EH (cell line): ENCODE data around the gene PEDS1.
"Not testable (repeated sequence)": the region's sequence is repeated elsewhere in the genome, so short reads cannot be mapped to it uniquely, and the experiment has no call there.

Experiments used
- DNase-seq: peaks from one replicate; pipeline ENCODE4 v3.0.0-alpha.2; 2015; ENCODE audit warnings: low read depth

PEDS1 gene

DNA sequence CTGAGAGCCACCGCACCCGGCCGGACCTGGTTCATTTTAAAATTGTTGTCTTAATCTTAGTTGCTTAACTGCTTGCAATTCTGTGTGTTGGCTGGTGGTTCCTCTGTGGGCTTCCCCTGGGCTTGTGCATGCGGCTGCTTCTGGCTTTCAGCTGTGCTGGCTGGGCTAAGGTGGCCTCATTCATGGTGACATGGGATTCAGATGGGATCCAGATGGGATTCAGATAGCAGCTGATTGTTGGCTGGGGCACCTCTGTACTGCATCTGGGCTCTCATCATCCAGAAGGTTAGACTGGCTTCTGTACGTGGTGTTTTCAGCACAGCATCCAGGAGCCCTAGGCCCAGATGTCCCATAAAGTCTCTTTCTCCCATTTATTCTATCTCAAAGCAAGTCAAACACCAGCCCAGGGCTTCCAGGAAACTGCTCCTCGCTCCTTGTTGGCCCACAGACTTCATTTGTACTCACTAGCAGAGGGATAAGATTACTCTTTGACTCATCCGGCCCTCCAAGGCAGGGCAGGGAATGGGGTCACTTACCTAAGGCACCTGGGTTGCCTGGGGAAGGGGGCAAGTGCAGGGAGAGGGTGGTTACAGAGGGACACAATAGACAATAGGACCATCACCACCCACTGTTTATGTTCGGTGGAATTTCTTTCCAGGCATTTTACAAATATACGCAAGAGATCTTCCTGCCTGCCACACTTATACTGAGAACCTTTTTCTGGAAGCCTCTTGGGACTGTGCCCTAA lies 10.2 kb upstream of the PEDS1 start:
- DNase-seq = peak; percentile 37

DNA sequence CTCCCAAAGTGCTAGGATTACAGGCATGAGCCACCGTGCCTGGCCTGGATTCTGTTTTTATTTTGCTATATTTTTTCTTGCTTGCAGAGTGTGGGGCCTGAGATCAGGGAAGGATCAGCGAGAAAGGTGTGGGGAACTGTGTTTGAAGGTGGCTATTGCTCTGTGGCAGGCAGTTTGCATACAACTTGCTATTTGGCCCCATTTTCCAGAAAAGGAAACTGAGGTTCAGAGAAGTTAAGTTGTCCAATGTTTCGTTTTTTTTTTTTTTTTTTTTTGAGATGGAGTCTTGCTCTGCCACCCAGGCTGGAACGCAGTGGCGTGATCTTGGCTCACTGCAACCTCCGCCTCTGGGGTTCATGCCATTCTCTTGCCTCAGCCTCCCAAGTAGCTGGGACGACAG lies 8.0 kb upstream of the PEDS1 start:
- not testable (repeated sequence) for DNase-seq

DNA sequence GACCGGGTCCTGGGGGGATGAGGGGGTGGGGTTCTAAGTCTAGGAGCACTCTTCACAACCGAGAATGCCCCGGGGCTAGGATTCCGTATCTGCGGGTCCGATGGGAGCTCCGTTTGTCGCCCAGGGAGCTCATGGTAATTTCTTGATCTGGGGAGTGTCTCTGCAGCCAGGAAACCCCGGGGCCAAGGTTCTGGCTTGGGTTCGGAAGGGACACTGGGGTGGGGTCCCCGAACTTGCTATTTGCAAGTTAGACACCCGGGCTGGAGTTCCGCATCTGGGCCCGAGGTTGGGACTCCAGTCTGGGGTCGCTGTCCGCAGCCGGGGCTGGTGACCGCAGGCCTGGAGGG lies 397 bp downstream of the PEDS1 start:
- DNase-seq = peak; percentile 20

DNA sequence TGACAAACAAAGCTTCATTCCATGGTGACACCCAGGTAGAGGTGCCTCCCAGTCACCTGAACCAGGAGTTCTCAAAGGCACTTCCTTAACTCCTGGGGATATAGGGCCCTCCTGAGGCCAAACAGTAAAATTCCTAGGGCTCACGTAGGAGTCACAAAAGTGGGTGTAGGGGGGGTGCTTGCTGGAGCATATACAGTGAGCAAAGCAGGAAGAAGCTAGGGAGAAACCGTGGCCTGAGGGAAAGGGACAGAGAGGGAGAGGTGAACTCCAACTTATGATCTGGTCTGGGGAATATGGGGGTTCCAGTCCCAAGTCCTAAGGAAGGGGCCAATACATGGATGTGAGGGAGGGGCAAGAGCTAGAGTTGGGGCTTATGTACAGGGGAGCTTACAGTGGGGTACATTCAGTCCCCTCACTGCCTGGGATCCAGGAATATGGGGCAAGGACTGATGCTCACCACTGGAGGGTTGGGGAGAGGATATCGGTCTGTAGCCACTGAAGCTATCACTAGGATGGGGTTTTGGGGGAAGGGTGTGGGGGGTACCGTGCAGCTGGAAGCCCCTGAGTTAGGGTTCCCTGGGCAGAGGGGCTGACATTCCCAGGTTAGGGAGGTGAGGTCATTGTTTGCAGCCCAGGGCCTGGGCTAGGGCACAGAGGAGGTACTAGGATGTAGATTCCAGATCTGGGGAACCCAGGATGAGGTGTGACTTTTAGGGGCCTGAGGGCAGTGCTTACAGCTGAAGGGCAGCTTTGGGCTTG lies 950 bp downstream of the PEDS1 start:
- DNase-seq = no peak

DNA sequence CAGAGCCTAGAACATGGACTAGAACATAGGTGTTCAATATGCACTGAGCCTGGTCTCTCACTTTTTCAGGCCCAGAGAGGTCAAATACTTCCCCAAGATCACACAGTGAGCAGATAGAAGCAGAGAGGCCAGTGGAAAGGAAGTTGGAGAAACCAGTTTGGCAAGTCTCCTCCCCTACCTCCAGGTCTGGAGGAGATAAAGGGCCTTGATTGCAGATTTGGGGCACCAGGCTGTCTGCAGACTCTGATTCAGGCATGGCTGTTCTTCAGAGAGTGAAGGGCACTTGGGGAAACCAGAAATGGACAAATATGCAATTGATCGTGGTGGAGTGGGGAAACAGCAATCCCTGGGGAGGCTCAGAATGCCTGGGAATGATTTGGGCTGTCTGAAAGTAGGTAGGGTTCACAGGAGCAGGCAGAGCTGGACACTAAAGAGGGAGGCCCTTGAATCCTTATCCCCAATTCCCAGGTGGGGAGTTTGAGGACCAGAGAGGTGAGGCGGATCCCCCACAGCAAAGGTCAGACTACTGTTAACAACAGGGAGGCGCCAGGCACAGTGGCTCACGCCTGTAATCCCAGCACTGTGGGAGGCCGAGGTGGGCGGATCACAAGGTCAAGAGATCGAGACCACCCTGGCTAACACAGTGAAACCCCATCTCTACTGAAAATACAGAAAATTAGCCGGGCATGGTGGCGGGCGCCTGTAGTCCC lies 2.3 kb downstream of the PEDS1 start:
- no peak for DNase-seq

DNA sequence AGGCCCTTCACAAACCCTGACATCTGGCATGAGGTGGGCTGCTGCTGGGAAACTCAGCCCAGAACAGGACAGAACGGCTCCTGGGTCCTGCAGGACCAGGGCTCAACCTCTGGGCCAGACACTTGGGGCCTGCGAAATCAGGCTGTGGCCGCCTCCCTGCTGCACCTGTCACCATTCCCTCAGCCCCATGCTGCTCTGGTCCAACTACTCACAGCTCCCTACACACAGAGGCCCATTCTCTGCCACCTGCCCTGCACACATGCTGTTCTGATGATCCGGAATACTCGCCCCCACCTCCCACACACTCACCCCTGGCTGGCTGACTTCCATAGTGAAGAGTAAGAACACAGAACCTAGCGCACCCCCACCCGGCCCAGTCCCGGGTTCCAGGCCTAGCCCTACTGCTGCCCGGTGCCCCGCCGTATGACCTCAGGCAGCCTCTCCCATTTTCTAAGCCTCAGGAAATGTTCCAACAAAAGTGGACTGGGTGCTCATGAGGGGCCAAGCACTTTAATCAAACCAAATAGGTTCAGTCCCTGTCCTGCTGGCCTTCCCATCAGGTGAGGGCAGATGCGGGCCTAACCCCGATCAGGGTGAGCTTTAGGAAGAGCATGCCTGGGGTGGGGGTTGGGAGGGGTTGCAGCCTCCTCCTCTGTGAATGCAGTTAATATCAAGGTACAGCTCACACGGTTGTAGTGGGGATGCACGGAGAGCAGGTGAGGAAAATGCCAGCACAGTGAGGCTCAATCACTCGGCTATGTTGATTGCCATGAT lies 3.9 kb downstream of the PEDS1 start:
- DNase-seq = no peak

DNA sequence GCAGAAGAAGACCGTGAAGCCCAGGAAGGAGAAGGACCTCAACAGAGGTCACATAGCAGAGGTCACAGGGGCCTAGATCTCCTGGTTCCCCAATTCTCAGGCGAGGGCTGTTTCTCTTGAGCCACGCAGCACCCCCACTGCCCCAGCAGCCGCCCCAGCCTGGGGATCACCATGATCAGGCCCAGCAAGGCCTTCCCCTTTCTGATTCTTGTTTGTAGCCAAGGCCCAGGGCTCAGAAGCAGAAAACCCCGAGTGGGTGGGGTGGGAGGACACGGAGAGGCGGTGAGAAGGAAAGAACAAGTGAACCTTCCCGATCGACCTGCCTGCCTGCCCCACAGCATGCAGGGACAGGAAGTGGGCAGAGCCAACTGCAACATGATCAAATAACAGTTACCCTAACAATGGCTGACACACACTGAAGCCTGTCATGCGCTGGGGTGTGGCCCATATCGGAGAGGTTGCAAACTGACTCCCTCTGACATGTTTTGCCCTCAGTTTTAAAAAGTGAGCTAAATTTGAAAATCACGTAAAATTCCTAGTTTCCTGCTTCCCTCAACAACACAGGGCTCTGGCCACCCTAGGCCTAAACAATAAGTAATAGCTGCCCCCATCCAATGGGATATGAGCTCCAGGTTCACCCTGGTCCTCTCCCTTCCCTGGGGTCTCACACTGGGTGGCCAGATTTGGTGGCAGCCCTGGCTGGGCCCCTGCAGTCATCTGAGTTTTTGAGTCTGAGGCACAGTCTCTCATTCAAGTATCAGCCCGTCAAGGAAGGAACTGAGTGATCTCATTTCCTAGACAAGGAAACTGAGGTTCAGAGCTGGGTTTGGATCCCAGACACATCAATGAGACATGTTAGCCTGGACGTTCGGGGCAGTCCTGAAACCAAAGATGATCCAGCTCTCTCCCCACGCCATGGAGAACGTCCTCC lies 6.5 kb downstream of the PEDS1 start:
- peak; percentile 26 for DNase-seq

DNA sequence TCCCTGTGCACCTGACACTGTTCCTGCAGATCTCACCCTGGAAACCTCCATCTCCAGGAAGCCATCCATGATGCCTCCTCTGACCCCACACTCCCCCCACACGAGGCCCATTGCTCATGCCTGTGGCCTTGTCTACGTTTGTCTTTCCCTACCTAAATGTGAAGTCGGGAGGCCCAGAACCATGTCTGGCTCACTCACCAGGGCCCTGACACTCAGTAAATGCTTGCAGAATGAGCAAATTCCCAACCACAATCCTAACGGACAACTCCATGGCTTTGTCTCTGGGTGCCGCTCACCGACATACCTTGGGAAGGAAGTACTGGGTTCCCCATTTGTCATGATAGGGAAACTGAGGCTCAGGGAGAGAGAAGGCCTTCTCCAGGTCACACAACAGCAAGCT lies 7.3 kb downstream of the PEDS1 start:
- no peak for DNase-seq

DNA sequence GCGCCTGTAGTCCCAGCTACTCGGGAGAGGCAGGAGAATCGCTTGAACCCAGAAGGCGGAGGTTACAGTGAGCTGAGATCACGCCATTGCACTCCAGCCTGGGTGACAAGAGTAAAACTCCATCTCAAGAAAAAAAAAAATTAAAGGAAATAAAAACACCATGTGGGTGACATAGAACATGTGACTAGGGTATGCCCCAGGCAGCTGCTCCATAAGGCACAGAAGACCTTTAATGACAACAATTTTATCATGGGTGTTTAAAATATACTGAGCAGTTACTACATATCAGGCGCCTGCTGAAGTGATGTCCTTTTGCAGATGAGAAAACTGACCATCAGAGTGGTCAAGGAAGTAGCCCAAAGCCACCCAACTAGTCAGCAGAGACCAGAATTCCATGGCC lies 8.0 kb downstream of the PEDS1 start:
- no peak for DNase-seq

DNA sequence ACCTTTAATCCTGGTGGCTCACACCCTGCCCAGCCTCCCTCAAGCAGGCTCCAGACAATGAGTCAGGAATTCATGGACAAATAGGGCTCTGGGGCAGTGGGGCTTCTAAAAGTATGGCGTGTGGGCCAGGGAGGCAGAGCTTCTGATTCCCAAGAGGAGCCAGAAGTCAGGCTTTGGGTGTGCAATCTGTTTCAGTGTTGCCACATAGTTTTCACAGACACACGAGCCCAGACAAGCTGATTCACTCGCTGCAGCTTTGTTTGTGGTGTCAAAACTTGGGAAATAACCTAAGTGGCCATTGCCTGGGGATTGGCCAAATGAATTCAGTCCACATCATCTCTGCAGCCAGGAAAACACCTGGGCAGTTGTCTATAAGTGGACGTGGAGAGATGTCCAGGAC lies 9.2 kb downstream of the PEDS1 start:
- peak; percentile 98 for DNase-seq

DNA sequence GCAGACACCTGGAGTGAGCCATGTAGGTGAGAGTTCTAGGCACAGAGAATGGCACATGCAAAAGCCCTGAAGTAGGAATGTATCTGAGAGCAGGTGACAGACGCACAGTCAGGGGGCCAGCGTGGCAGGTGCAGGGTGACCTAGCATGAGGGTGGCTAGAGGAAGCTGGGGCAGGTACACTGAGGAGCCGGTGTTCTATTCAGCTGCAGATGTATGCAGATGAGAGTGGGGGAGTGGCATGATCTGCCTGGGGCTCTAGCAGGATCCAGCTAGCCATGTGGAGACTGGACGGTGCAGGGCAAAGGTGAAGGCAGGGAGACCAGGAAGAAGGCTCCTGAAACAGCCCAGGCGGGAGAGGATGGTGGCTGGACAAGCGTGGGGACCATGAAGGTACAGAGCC lies 10.7 kb downstream of the PEDS1 start:
- no peak for DNase-seq

DNA sequence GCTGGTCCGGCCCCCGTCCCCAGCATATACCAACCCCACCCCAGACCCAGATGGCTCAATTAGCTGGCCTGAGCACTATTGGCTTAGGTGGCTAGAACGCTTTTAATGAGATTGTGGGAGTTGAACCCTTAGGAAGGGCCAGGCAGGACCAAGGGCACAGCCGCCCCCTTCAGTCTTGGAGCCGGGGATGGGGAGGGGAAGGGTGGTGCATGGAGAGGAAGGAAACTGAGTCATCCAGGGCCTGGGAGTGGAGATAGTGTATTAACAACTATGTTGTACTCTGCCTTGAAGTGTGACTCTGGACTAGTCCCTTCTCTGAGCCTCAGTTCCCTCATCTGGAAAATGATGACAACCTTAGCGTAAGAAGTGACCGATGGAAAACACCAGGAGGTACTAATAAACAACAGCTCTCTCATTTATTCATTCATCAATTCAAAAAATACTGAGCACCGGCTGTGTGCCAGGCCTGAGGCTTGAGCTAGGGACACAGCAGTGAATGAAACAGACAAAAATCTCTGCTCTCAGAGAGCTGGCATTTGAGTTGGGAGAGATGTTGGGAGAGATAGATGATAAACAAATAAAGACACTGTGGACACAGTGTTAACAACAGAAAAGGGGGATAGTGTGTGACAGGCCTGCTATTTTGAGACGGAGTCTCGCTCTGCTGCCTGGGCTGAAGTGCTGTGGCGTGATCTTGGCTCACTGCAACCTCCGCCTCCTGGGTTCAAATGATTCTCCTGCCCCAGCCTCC lies 11.5 kb downstream of the PEDS1 start:
- no peak for DNase-seq

DNA sequence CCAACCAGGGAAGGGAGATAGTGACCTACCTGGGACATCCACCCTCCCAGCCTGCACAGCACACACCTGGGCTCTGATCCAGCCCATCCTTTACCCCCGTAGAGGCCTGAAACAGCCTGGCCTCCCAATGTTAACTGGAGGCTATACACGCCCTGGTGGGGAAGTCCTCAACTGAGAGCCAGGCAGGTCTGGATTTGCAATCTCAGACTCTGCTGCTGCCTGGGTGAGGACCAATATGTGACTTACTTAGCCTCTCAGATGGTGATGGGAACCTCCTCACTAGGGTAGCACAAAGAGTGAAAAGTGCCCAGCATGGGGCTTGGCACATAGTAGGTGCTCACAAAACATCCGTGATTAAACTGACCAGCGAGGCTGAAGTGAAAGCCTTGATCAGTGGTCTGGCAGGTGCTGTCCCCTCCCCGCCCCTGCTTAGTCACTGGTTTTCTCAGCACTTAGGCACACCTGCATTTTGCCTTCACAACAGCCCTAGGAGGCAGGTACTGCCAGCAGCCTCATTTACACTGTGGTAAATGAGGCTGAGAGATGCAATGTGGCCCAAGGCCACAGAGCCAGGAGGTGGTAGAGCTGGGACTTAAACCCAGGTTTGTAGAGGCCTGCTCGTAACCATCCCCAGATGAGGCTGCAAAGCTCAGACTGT lies 12.4 kb downstream of the PEDS1 start:
- no peak for DNase-seq

DNA sequence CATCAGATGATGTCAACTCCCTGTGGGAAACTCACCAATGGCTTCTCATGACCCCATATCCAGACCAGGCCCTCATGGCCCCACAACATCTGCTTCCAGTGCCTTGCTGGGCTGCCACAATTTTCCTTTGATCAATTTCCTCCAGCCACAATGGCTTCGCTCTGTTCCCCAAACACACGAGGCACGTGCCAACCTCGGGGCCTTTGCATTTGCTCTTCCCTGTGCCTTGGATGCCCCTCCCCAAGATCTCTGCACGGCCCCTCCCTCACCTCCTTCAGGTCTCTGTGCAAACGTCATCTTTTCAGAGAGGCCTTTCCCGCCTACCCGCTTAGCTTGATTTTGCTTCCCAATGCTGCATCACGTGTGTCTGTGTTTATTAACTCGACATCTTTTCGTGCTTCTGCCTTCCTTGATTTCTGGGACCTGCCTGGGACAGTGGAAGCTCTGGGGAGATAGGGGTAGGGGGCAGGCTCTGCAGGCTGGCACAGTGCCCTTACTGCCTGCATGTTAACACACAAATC lies 13.1 kb downstream of the PEDS1 start:
- DNase-seq = no peak

DNA sequence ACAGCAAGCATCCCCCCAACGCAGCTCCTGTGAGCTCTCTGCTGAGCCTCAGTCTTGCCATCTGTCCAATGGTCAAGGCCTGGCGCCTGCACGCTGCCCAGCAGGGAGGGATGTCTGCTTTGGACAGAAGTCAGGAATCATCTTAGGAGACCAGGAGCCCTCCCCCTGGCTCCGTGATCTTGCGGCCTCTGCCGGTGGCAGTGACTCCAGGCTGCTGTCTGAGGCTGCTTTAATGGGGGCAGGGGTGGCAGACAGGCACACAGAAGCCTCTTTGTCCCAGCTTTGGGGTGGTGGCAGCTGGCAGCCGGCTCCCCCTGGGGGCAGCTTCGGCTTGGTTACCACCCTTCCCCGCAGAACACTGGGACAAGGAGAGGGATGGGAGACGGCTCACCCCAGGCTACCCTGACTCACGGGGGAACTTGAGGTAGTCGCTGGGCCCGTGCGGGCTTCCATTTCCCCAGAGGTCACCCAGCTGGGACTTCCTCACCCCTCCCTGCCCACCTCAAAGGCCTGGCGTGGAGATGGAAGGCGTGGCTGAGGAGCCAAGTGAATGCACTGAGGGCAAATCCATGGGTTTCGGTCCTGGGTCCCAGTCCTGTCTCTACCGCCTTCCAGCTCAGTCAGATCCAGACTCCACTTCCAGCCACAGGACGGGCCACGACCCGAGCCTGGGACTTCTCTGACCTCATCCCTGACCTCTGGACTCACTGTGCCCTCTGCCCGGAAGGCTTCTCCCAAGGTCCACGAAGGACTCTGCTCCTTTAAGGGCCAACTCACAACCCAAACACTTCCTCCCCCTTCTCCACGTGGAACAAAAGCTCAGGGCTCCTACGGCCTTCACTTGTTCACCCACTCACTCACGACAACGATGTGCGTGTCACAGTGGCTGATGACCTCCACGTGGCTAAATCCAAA lies 14.8 kb downstream of the PEDS1 start:
- no peak for DNase-seq

DNA sequence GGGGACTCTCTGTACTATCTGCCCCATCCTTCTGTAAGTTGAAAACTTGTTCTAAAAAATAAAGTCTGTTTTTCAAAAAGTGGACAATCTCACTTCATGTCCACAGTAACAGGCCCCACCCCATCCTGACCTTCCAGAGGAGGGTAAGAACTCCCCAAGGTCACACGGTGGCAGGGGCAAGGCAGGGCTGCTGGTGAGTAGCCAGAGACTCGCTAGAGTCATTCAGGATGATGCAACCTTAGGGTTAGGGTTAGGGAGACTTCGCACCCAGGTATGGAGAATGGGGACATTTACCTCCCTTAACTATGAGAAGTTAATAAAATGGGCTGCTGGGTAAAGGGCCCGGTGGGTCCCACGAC lies 15.4 kb downstream of the PEDS1 start:
- DNase-seq = no peak

DNA sequence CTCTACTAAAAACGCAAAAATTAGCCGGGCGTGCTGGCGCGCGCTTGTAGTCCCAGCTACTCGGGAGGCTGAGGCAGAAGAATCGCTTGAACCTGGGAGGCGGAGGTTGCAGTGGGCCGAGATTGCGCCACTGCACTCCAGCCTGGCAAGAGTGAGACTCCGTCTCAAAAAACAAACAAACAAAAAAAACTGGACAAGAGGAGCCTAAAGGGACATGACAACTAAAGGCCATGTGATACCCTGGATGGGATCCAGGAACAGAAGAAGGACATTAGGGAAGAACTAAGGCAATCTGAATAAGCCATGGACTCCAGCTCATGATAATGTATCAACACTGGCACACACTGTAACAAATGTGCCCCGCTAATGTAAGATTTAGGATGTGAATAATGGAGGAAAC lies 15.8 kb downstream of the PEDS1 start:
- DNase-seq = peak; percentile 39

DNA sequence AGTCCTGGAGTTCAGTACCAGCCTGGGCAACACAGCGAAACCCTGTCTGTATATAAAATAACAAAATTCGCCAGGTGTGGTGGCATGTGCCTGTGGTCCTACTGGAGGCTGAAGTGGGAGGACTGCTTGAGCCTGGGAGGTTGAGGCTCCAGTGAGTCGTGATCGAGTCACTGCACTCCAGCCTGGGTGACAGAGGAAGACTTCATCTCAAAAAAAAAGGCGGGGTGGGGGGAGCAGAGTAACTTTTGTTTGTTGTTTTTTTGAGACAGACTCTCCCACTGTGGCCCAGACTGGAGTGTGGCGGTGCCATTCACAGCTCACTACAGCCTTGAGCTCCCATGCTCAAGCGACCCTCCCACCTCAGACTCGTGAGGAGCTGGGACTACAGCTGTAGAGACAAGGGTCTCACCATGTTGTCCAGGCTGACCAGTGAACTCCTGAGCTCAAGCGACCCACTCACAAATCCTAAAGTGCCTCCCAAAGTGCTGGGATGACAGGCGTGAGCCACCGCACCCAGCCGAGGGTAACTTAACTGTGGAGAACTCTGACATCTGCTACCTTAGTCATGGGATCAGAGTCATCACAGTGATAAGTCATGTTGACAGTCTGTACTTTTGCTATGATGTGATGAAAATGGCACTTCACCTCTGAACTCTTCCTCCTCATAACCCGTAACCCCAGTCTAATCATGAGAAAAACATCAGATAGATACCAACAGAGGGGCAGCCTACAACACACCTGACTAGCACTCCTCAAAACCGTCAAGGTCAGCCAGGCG lies 16.5 kb downstream of the PEDS1 start:
- peak; percentile 46 for DNase-seq
